Endothelial cell of umbilical vein (primary cell): Measurements from ENCODE around the gene VCP. TPM values are rescaled to one million over a fixed set of nuclear protein-coding genes. Genes with fewer than 3 reads are reported as not detected.

ENCODE experiments used
- BruUV-seq: library from RNA; stranded (reverse); fragments of 400-500 nt; replicated peaks from 2 replicates; lab custom pipeline; 2021; lab: Mats Ljungman, UMichigan
- CTCF ChIA-PET: fragments of 300-600, 350-600 bp; sonication (Branson Sonifier 250); formaldehyde crosslinking; loops from one replicate; lab custom pipeline; 2021; ENCODE audit warnings: antibody characterized with exemption, inconsistent platforms; lab: Charles Lee
- POLR2A ChIA-PET: fragments of 300-600, 350-600 bp; sonication (Branson Sonifier 250); formaldehyde crosslinking; loops from one replicate; lab custom pipeline; 2021; ENCODE audit warnings: antibody characterized with exemption, inconsistent platforms; lab: Charles Lee
- DNase-seq: peaks from one replicate; pipeline ENCODE4 v3.0.0-alpha.2; 2011; ENCODE audit warnings: low read depth, low spot score
- FAIRE-seq: peaks from 2 replicates; lab custom pipeline; 2011; peaks lifted over from hg19 to GRCh38; lab: Jason Lieb, UNC
- H2AFZ ChIP-seq: 2 replicates; pipeline ENCODE4 v1.6.0; 2012; ENCODE audit warnings: low read depth, low read length, control low read depth, inconsistent platforms
- H3K27ac ChIP-seq: 2 replicates; pipeline ENCODE4 v1.5.1; 2011; ENCODE audit warnings: low read depth, mild to moderate bottlenecking, control low read depth, low read length, moderate library complexity; ENCODE audit not compliant: insufficient read depth
- H3K27me3 ChIP-seq, 2 experiments: 2 replicates each; pipeline versions ENCODE4 v1.6.0 to v1.6.1; 2011; ENCODE audit warnings: low read length in 2 of 2, mixed read lengths in 1 of 2; ENCODE audit not compliant: control insufficient read depth in 2 of 2, insufficient read depth in 2 of 2
- H3K36me3 ChIP-seq, 2 experiments: 2 replicates in 1 of 2; 3 replicates in 1 of 2; pipeline ENCODE4 v1.5.1; 2011; ENCODE audit warnings: low read length in 2 of 2, mild to moderate bottlenecking in 1 of 2, moderate library complexity in 1 of 2; ENCODE audit not compliant: control insufficient read depth in 2 of 2, insufficient read depth in 2 of 2; ENCODE audit errors: extremely low read depth in 1 of 2
- H3K4me1 ChIP-seq: 3 replicates; pipeline ENCODE4 v1.5.1; 2011; ENCODE audit warnings: mild to moderate bottlenecking, low read length; ENCODE audit not compliant: control insufficient read depth, insufficient read depth; ENCODE audit errors: extremely low read depth
- H3K4me2 ChIP-seq: 2 replicates; pipeline ENCODE4 v1.6.1; 2011; ENCODE audit warnings: low read length, control low read depth, mixed read lengths; ENCODE audit not compliant: insufficient read depth
- H3K4me3 ChIP-seq, 3 experiments: fragments of 200-600 bp in 1 of 3; sonication (generic), shearing (Covaris generic) in 1 of 3; replicated peaks in 1 of 3; 2 replicates each; pipeline ENCODE4 v1.5.1; 2011 to 2016; ENCODE audit warnings: control low read depth in 3 of 3, low read length in 3 of 3, mild to moderate bottlenecking in 2 of 3, inconsistent platforms in 1 of 3, low read depth in 1 of 3, moderate library complexity in 1 of 3; ENCODE audit not compliant: insufficient read depth in 1 of 3
- H3K79me2 ChIP-seq: 2 replicates; pipeline ENCODE4 v1.6.0; 2012; ENCODE audit warnings: low read length, inconsistent platforms; ENCODE audit not compliant: control insufficient read depth, insufficient read depth
- H3K9ac ChIP-seq: replicated peaks from 2 replicates; pipeline ENCODE3; 2011; ENCODE audit warnings: low read length, control low read depth; ENCODE audit not compliant: insufficient read depth; ENCODE audit errors: extremely low read depth
- H3K9me1 ChIP-seq: replicated peaks from 3 replicates; pipeline ENCODE4 v1.6.0; 2011; ENCODE audit warnings: mild to moderate bottlenecking, low read length; ENCODE audit not compliant: control insufficient read depth, insufficient read depth; ENCODE audit errors: extremely low read depth
- H3K9me3 ChIP-seq: replicated peaks from 2 replicates; pipeline ENCODE4 v1.5.1; 2012; ENCODE audit warnings: low read length, inconsistent platforms; ENCODE audit not compliant: control insufficient read depth, insufficient read depth
- H4K20me1 ChIP-seq: replicated peaks from 2 replicates; pipeline ENCODE3; 2011; ENCODE audit warnings: mild to moderate bottlenecking, low read length; ENCODE audit not compliant: control insufficient read depth, insufficient read depth; ENCODE audit errors: extremely low read depth
- GATA2 ChIP-seq: IDR thresholded peaks from 2 replicates; pipeline ENCODE4 v1.7.0; 2011; ENCODE audit warnings: low read depth, mild to moderate bottlenecking, moderate library complexity, mixed read lengths, low read length; ENCODE audit not compliant: insufficient read length, insufficient read depth
- MAX ChIP-seq: IDR thresholded peaks from 2 replicates; pipeline ENCODE4 v1.6.1; 2011; ENCODE audit not compliant: insufficient read depth, insufficient read length
- MYC ChIP-seq: IDR thresholded peaks from one replicate; pipeline ENCODE4 v1.6.1; 2011; ENCODE audit warnings: mild to moderate bottlenecking, low read depth, low read length
- POLR2A ChIP-seq: IDR thresholded peaks from 2 replicates; pipeline ENCODE4 v1.6.1; 2012; ENCODE audit warnings: low read depth, mild to moderate bottlenecking, control low read depth, low read length
- POLR2AphosphoS5 ChIP-seq: IDR thresholded peaks from 2 replicates; pipeline ENCODE4 v1.6.1; 2012; ENCODE audit warnings: low read depth, mild to moderate bottlenecking, control low read depth, low read length, moderate library complexity; ENCODE audit not compliant: insufficient read depth
- dilution Hi-C: fragments of 300-500 bp; cut with MboI; formaldehyde crosslinking; loops from one replicate; pipeline ENCODE4 v1.15.0; 2019; ENCODE audit warnings: low sequenced_read_pairs; ENCODE audit not compliant: extremely low pct_ligation_motif_present
- intact Hi-C: fragments of 100-400 bp; cut with micrococcal nuclease; formaldehyde crosslinking; loops from one replicate; pipeline ENCODE4 v1.10.0; 2022
- polyA plus RNA-seq, 4 experiments: library from polyadenylated mRNA; depleted of rRNA in 3 of 4; stranded (reverse) in 3 of 4; unstranded in 1 of 4; fragments of >200 nt; gene quantifications; 2 replicates each; pipeline versions ENCODE4 v1.2.1 to v1.2.3, GENCODE V29; 2011 to 2012; ENCODE audit warnings: missing spikeins in 1 of 4
- total RNA-seq: library from RNA; stranded (reverse); gene quantifications from 2 replicates; pipeline ENCODE4 v1.2.3, GENCODE V29; 2021

Gene VCP
- total and polyA plus RNA-seq, 2 donors (not counting 3 experiments of a cell fraction or from before 2014, with no cell fraction given): 349 to 493 TPM

GRCh38 chr9:35079426-35080341 lies 7.3 kb upstream of the VCP start, which contains the start of gene FANCG:
Gene FANCG, minus strand, starts transcription at chr9:35079942. Its CDS starts 418 bp downstream, at chr9:35079524.
- TF ChIP-seq MAX (peak; percentile 28), MYC (peak; percentile 21), POLR2AphosphoS5 (peak; percentile 84), GATA2 (no peak), POLR2A (peak; percentile 76)
- peak; percentile 95 for DNase-seq
- peaks cover 23% of the 10 kb centered on the region for H3K79me2 ChIP-seq
- H3K4me2 ChIP-seq: peak within 1 kb of the TSS; percentile 57
- H3K27ac ChIP-seq: peak within 1 kb of the TSS; percentile 57
- peak within 1 kb of the TSS; percentile 64 to 79 (median 66) for H3K4me3 ChIP-seq
- CTCF ChIA-PET: interaction anchor here (0.9 to 3.1 kb wide), 11 partner anchors 8 to 474 kb away, joined by 3 to 22 read pairs (median 5); partner anchors contain the start of genes PIGO, RUSC2, STOML2 and VCP
- H3K9me3 ChIP-seq: no peaks in the 10 kb centered on the region
- POLR2A ChIA-PET: interaction anchor here (0.6 to 1.5 kb wide), 5 partner anchors 8 to 404 kb away, joined by 3 to 12 read pairs (median 4); partner anchors contain the start of gene ATOSB
- peaks cover 0 to 8% of the 10 kb centered on the region in 2 experiments for H3K36me3 ChIP-seq
- TSS peak; percentile 27 for BruUV-seq
- H4K20me1 ChIP-seq: no peaks in the 10 kb centered on the region
- FAIRE-seq: peak; percentile 97
- intact Hi-C loops: loop anchor here (1.0 kb wide), 2 partner anchors 7 to 17 kb away; partner anchors contain the start of genes PIGO and VCP
- no peaks in the 10 kb centered on the region for H3K9me1 ChIP-seq
- dilution Hi-C loops: no loop called here
- peak within 1 kb of the TSS; percentile 59 for H2AFZ ChIP-seq
- H3K9ac ChIP-seq: peak within 1 kb of the TSS; percentile 74
- peaks cover 16% of the 10 kb centered on the region for H3K4me1 ChIP-seq
- no peaks in the 10 kb centered on the region for H3K27me3 ChIP-seq
